AG10803 (cell line): ENCODE data around the gene FZD4.
A peak's percentile ranks its signal among the peaks of the same experiment; 100 is the strongest.
"Not testable (repeated sequence)": the region's sequence is repeated elsewhere in the genome, so short reads cannot be mapped to it uniquely, and the experiment has no call there.

Experiments used
- DNase-seq: peaks from one replicate; pipeline ENCODE4 v3.0.0; 2010; ENCODE audit warnings: low read depth
- H3K4me3 ChIP-seq: 2 replicates; pipeline ENCODE4 v1.5.1; 2011; ENCODE audit warnings: mild to moderate bottlenecking, low read length, control low read depth
- CTCF ChIP-seq: conservative IDR thresholded peaks from 2 replicates; pipeline ENCODE4 v1.5.1; 2011; ENCODE audit warnings: mild to moderate bottlenecking, low read length, control low read depth, inconsistent platforms

FZD4 gene

GRCh38 chr11:86916330-86916729 is 38.9 kb downstream of the FZD4 start:
- peak; percentile 89 for DNase-seq
- no peak for TF ChIP-seq CTCF
- no peak overlapping the region for H3K4me3 ChIP-seq

- DNase-seq, H3K4me3 ChIP-seq: not testable (repeated sequence)
These were observed 39.3 kb downstream of the FZD4 start for GRCh38 chr11:86915850-86916249.

GRCh38 chr11:86914865-86915519 is 40.2 kb downstream of the FZD4 start:
- DNase-seq, result no peak
- no peak for TF ChIP-seq CTCF
- H3K4me3 ChIP-seq, result no peak overlapping the region

GRCh38 chr11:86912238-86912637 is 43.0 kb downstream of the FZD4 start:
- H3K4me3 ChIP-seq, result no peak overlapping the region
- DNase-seq, result no peak
- TF ChIP-seq CTCF, result no peak

- TF ChIP-seq CTCF, result no peak
- DNase-seq, result no peak
- H3K4me3 ChIP-seq, result no peak overlapping the region
These were observed 44.6 kb downstream of the FZD4 start for GRCh38 chr11:86910592-86910991.

GRCh38 chr11:86906198-86906597 is 49.0 kb downstream of the FZD4 start:
- no peak for TF ChIP-seq CTCF
- no peak overlapping the region for H3K4me3 ChIP-seq
- no peak for DNase-seq

GRCh38 chr11:86905252-86905651 is 49.9 kb downstream of the FZD4 start:
- TF ChIP-seq CTCF, result no peak
- no peak overlapping the region for H3K4me3 ChIP-seq
- DNase-seq, result no peak

- no peak for TF ChIP-seq CTCF
- no peak for DNase-seq
- no peak overlapping the region for H3K4me3 ChIP-seq
These were observed 51.2 kb downstream of the FZD4 start for GRCh38 chr11:86904001-86904400.
